IMR-90 (cell line): ENCODE results near the gene RARB. TPM values are rescaled to one million over a fixed set of nuclear protein-coding genes. Genes with fewer than 3 reads are reported as not detected.

Experiments used
- ATAC-seq: fragments of 200-7000 bp; cut with Tn5 transposase; 2 replicates; pipeline ENCODE4 v1.9.1; 2020; ENCODE audit warnings: low read depth, mild to moderate bottlenecking, moderate library complexity
- BruUV-seq: library from RNA; stranded (reverse); fragments of 400-500 nt; replicated peaks from 2 replicates; lab custom pipeline; 2021; lab: Mats Ljungman, UMichigan
- CTCF ChIA-PET: fragments of 300-600 bp; formaldehyde crosslinking; extraction: SDS; loops from one replicate; lab custom pipeline; 2021; ENCODE audit warnings: antibody characterized with exemption; lab: Yijun Ruan, JAX
- POLR2A ChIA-PET: fragments of 300-600 bp; sonication (Branson Sonifier 250); formaldehyde crosslinking; loops from one replicate; lab custom pipeline; 2022; ENCODE audit warnings: antibody characterized with exemption; ENCODE audit not compliant: unreplicated experiment; lab: Charles Lee
- DNase-seq: peaks from one replicate; pipeline ENCODE4 v3.0.0; 2013
- H2AFZ ChIP-seq: replicated peaks from 2 replicates; pipeline ENCODE3; 2013; ENCODE audit warnings: low read length, mild to moderate bottlenecking; ENCODE audit not compliant: poor library complexity
- H2AK5ac ChIP-seq: 2 replicates; pipeline ENCODE4 v1.6.1; 2013; ENCODE audit warnings: low read depth, low read length, inconsistent platforms
- H2AK9ac ChIP-seq: replicated peaks from 2 replicates; pipeline ENCODE3; 2013; ENCODE audit warnings: mild to moderate bottlenecking, low read depth, low read length, moderate library complexity; ENCODE audit not compliant: poor library complexity
- H2BK120ac ChIP-seq: 2 replicates; pipeline ENCODE4 v1.6.1; 2013; ENCODE audit warnings: low read depth, low read length, inconsistent platforms
- H2BK15ac ChIP-seq: 3 replicates; pipeline ENCODE4 v1.6.1; 2013; ENCODE audit warnings: low read depth, low read length, inconsistent platforms
- H2BK20ac ChIP-seq: 2 replicates; pipeline ENCODE4 v1.6.1; 2013; ENCODE audit warnings: low read depth, mild to moderate bottlenecking, inconsistent platforms, low read length, moderate library complexity
- H2BK5ac ChIP-seq: 2 replicates; pipeline ENCODE4 v1.6.1; 2013; ENCODE audit warnings: mild to moderate bottlenecking, low read depth, low read length, inconsistent platforms; ENCODE audit not compliant: poor library complexity, severe bottlenecking
- H3K14ac ChIP-seq: replicated peaks from 2 replicates; pipeline ENCODE4 v1.6.1; 2013; ENCODE audit warnings: low read depth, low read length, inconsistent platforms
- H3K18ac ChIP-seq: 2 replicates; pipeline ENCODE4 v1.6.1; 2013; ENCODE audit warnings: low read depth, low read length, control low read depth
- H3K23ac ChIP-seq: 2 replicates; pipeline ENCODE4 v1.6.1; 2013; ENCODE audit warnings: low read depth, low read length, inconsistent platforms
- H3K27ac ChIP-seq: 2 replicates; pipeline ENCODE4 v1.5.1; 2013; ENCODE audit warnings: mild to moderate bottlenecking, control low read depth, low read length; ENCODE audit not compliant: insufficient read depth
- H3K27me3 ChIP-seq: 2 replicates; pipeline ENCODE4 v1.6.1; 2013; ENCODE audit warnings: low read length; ENCODE audit not compliant: control insufficient read depth, insufficient read depth
- H3K36me3 ChIP-seq: 2 replicates; pipeline ENCODE4 v1.6.1; 2013; ENCODE audit warnings: low read length, mixed read lengths; ENCODE audit not compliant: control insufficient read depth, insufficient read depth
- H3K4ac ChIP-seq: 2 replicates; pipeline ENCODE4 v1.6.1; 2013; ENCODE audit warnings: low read depth, low read length, inconsistent platforms
- H3K4me1 ChIP-seq: 2 replicates; pipeline ENCODE4 v1.6.1; 2013; ENCODE audit warnings: low read length, mixed read lengths; ENCODE audit not compliant: control insufficient read depth, insufficient read depth
- H3K4me2 ChIP-seq: 2 replicates; pipeline ENCODE4 v1.6.1; 2013; ENCODE audit warnings: low read depth, mild to moderate bottlenecking, control low read depth, low read length, moderate library complexity
- H3K4me3 ChIP-seq: 2 replicates; pipeline ENCODE4 v1.5.1; 2013; ENCODE audit warnings: low read depth, mild to moderate bottlenecking, control low read depth, low read length, moderate library complexity; ENCODE audit not compliant: insufficient read depth
- H3K56ac ChIP-seq: 2 replicates; pipeline ENCODE4 v1.6.1; 2013; ENCODE audit warnings: low read length, inconsistent platforms; ENCODE audit not compliant: insufficient read depth; ENCODE audit errors: extremely low read depth
- H3K79me1 ChIP-seq, 2 experiments: 2 replicates each; pipeline ENCODE4 v1.6.1; 2013; ENCODE audit warnings: low read length in 2 of 2, inconsistent platforms in 1 of 2, low read depth in 1 of 2
- H3K9ac ChIP-seq: 2 replicates; pipeline ENCODE4 v1.6.1; 2013; ENCODE audit warnings: low read depth, low read length, control low read depth
- H3K9me1 ChIP-seq: 2 replicates; pipeline ENCODE4 v1.6.1; 2013; ENCODE audit warnings: low read length, inconsistent platforms; ENCODE audit not compliant: insufficient read depth
- H3K9me3 ChIP-seq: 2 replicates; pipeline ENCODE4 v1.6.1; 2013; ENCODE audit warnings: low read length; ENCODE audit not compliant: control insufficient read depth, insufficient read depth
- H4K20me1 ChIP-seq: 2 replicates; pipeline ENCODE4 v1.6.1; 2013; ENCODE audit warnings: low read length, inconsistent platforms; ENCODE audit not compliant: insufficient read depth
- H4K5ac ChIP-seq: 2 replicates; pipeline ENCODE4 v1.6.1; 2013; ENCODE audit warnings: mild to moderate bottlenecking, low read depth, low read length, control low read depth
- H4K8ac ChIP-seq, 2 experiments: 2 replicates each; pipeline ENCODE4 v1.6.1; 2013; ENCODE audit warnings: low read depth in 2 of 2, low read length in 2 of 2, control low read depth in 1 of 2, inconsistent platforms in 1 of 2
- H4K91ac ChIP-seq: 2 replicates; pipeline ENCODE4 v1.6.1; 2013; ENCODE audit warnings: low read depth, low read length, inconsistent platforms; ENCODE audit not compliant: insufficient read depth
- BHLHE40 ChIP-seq: fragments of 150-350 bp; IDR thresholded peaks from 2 replicates; pipeline ENCODE4 v1.6.1; 2016; ENCODE audit warnings: mild to moderate bottlenecking, low read depth, low read length
- CTCF ChIP-seq: conservative IDR thresholded peaks from 2 replicates; pipeline ENCODE4 v1.5.1; 2012; ENCODE audit warnings: mild to moderate bottlenecking, low read depth, low read length, improper control_type of control experiment
- MAZ ChIP-seq: IDR thresholded peaks from 2 replicates; pipeline ENCODE4 v1.6.1; 2012; ENCODE audit warnings: low read depth, mild to moderate bottlenecking, low read length, improper control_type of control experiment, moderate library complexity, borderline replicate concordance
- MXI1 ChIP-seq: IDR thresholded peaks from 2 replicates; pipeline ENCODE4 v1.6.1; 2012; ENCODE audit warnings: low read depth, mild to moderate bottlenecking, low read length, moderate library complexity, borderline replicate concordance
- POLR2A ChIP-seq: IDR thresholded peaks from 2 replicates; pipeline ENCODE4 v1.6.1; 2012; ENCODE audit warnings: mild to moderate bottlenecking, low read depth, low read length
- WGBS, 2 experiments: methylation state at CpG; one replicate each; pipeline versions ENCODE4 v1.1.5 to v1.1.7; 2013; ENCODE audit warnings: missing lambda C conversion rate in 2 of 2; ENCODE audit not compliant: insufficient read length in 1 of 2; ENCODE audit errors: extremely low coverage in 2 of 2; 5-methylcytosine and 5-hydroxymethylcytosine counted together
- dilution Hi-C: fragments of 300-500 bp; cut with HindIII; formaldehyde crosslinking; loops from one replicate; pipeline ENCODE4 v1.14.3; 2018; ENCODE audit warnings: low sequenced_read_pairs; ENCODE audit not compliant: unreplicated experiment
- in situ Hi-C: fragments of 300-500 bp; cut with MboI; formaldehyde crosslinking; loops from 3 replicates; pipeline ENCODE4 v1.14.3; 2019; ENCODE audit warnings: low sequenced_read_pairs, inconsistent platforms, mixed read lengths
- intact Hi-C: fragments of 100-400 bp; cut with micrococcal nuclease; formaldehyde crosslinking; loops from 2 replicates; pipeline ENCODE4 v1.10.0; 2022
- polyA plus RNA-seq, 3 experiments: library from polyadenylated mRNA; depleted of rRNA; stranded (reverse); fragments of >200 nt; gene quantifications; 2 replicates each; pipeline ENCODE4 v1.2.3, GENCODE V29; 2012; ENCODE audit warnings: low replicate concordance in 1 of 3
- total RNA-seq: library from RNA; depleted of rRNA; stranded (reverse); fragments of >200 nt; gene quantifications from 2 replicates; pipeline ENCODE4 v1.2.3, GENCODE V29; 2012

The RARB gene
- total and polyA plus RNA-seq, 2 of the 4 experiments (the other 2 are of a cell fraction) = 0.53 to 1.4 TPM

- Histone ChIP-seq H2AFZ (no peak overlapping the region), H2BK5ac (no peak overlapping the region), H2BK20ac (no peak overlapping the region), H2AK5ac (no peak overlapping the region), H4K91ac (no peak overlapping the region), H2BK120ac (no peak overlapping the region), H2AK9ac (no peak overlapping the region), H3K27ac (no peak overlapping the region), H3K36me3 (no peaks in the 10 kb centered on the region), H4K20me1 (no peaks in the 10 kb centered on the region), H3K18ac (no peak overlapping the region), H4K5ac (no peak overlapping the region), H3K14ac (no peak overlapping the region), H3K4me1 (no peaks in the 10 kb centered on the region), H3K4me2 (no peak overlapping the region), H3K9ac (no peak overlapping the region), H4K8ac (no peak overlapping the region), H3K4me3 (no peak overlapping the region), H3K79me1 (no peaks in the 10 kb centered on the region), H3K56ac (no peak overlapping the region), H3K27me3 (no peaks in the 10 kb centered on the region), H3K4ac (no peak overlapping the region), H2BK15ac (no peak overlapping the region), H3K23ac (no peak overlapping the region), H3K9me1 (no peaks in the 10 kb centered on the region), H3K9me3 (no peaks in the 10 kb centered on the region)
- ChIA-PET POLR2A (no interaction called here), CTCF (interaction anchor here (0.6 kb wide), 3 partner anchors 9 to 168 kb away, joined by 3 to 5 read pairs (median 3); no protein-coding TSS in a partner anchor)
- no peak for DNase-seq
- dilution Hi-C loops (no loop called here), in situ Hi-C loops (no loop called here), intact Hi-C loops (no loop called here)
- no peak for TF ChIP-seq POLR2A
- no peak for TF ChIP-seq MAZ
- no peak for TF ChIP-seq BHLHE40
- TF ChIP-seq CTCF = no peak
- no peak for TF ChIP-seq MXI1
- no peak for ATAC-seq
- 40% methylated on average over 1 of the region's 4 CpGs; no CpG with 5 or more reads in 1 of the 2 experiments for WGBS, 2 experiments
- BruUV-seq = no TSS peak
Measured at GRCh38 chr3:25403968-25404367, 24.1 kb upstream of the RARB start.
